ENCODE data around the gene PITPNB. TPM values are rescaled to one million over a fixed set of nuclear protein-coding genes. Genes with fewer than 3 reads are reported as not detected.
A peak's percentile ranks its signal among the peaks of the same experiment; 100 is the strongest.

PITPNB gene
- total and polyA plus RNA-seq, 2 of the 13 experiments (the other 11 are each of a cell fraction or from before 2014, with no cell fraction given), result 17.0 to 30.1 TPM

DNA sequence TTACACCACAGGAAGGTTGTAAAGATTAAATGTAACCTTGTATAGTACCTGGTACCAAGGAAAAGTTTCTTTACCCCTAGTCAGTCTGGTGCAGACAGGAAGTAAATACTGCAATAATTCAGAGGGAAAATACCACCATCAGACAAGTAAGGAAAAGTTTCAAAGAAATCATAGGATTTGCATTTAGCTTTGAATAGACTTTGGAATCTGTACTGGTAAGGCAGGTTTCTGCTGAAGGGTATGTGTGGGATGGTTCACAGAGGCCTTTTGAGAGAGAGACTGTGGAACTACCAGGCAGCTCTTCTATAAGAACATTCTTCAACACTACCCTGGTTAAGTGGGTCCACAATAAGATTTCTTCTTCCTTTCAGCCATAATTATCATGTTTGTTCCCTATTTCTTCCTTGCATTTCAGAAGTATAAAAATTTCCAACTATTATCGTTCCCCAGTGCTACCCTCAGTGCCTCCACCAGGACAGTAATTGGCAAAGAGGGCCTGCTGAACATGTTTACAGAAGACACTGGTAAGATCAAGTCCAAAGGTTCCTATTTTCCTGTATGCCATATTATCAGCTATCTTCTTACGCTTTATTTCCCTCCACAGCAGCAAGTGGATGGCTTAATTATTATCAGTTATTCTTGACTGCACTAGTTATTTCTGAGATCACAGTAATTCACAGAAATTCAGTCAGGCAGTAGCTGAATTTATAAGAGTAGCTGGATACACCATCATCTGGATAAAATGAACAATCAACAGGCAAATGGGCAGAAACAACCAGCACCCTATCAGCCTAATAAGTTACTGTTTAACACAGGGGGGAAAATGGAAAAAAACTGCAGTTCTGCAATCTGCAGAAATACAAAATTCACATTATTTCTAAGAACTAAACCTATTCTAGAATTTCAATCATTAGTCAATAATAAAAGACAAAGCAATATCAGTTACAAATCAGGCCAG is 48.5 kb downstream of the PITPNB start (continued):
- peak; percentile 60; the same call in 1 of the 2 replicates for TF ChIP-seq HNF4G (IDR thresholded peaks at IDR 0.05; ENCODE audit: borderline replicate concordance, low read depth, low read length)
- 0 out of 2 replicates have a peak, but pooled peaks have one; percentile 18 for TF ChIP-seq HNF4G (CRISPR knock-in tag; IDR thresholded peaks at IDR 0.05; ENCODE audit: borderline replicate concordance, low read depth)
- TF ChIP-seq ZNF543 (CRISPR knock-in tag; IDR thresholded peaks at IDR 0.05), result no peak
- TF ChIP-seq ZFP36 (IDR thresholded peaks at IDR 0.05; ENCODE audit: borderline replicate concordance, low read depth, low read length, partially characterized antibody), result no peak
- TF ChIP-seq RBFOX2 (IDR thresholded peaks at IDR 0.05; ENCODE audit: low read depth, low read length), result peak; percentile 61
- TF ChIP-seq, protein P1, sequence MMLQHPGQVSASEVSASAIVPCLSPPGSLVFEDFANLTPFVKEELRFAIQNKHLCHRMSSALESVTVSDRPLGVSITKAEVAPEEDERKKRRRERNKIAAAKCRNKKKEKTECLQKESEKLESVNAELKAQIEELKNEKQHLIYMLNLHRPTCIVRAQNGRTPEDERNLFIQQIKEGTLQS (CRISPR knock-in tag; IDR thresholded peaks at IDR 0.05), result no peak
- no peak for TF ChIP-seq TOE1 (CRISPR knock-in tag; IDR thresholded peaks at IDR 0.05)
- peak; percentile 23; the same call in 1 of the 2 replicates for TF ChIP-seq MIXL1 (CRISPR knock-in tag; IDR thresholded peaks at IDR 0.05)
- no peak for TF ChIP-seq ZFY (CRISPR knock-in tag; IDR thresholded peaks at IDR 0.05)
- TF ChIP-seq, protein P2, sequence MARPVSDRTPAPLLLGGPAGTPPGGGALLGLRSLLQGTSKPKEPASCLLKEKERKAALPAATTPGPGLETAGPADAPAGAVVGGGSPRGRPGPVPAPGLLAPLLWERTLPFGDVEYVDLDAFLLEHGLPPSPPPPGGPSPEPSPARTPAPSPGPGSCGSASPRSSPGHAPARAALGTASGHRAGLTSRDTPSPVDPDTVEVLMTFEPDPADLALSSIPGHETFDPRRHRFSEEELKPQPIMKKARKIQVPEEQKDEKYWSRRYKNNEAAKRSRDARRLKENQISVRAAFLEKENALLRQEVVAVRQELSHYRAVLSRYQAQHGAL (CRISPR knock-in tag; IDR thresholded peaks at IDR 0.05; ENCODE audit: not compliant biosample characterization), result no peak
- TF ChIP-seq, protein P3, sequence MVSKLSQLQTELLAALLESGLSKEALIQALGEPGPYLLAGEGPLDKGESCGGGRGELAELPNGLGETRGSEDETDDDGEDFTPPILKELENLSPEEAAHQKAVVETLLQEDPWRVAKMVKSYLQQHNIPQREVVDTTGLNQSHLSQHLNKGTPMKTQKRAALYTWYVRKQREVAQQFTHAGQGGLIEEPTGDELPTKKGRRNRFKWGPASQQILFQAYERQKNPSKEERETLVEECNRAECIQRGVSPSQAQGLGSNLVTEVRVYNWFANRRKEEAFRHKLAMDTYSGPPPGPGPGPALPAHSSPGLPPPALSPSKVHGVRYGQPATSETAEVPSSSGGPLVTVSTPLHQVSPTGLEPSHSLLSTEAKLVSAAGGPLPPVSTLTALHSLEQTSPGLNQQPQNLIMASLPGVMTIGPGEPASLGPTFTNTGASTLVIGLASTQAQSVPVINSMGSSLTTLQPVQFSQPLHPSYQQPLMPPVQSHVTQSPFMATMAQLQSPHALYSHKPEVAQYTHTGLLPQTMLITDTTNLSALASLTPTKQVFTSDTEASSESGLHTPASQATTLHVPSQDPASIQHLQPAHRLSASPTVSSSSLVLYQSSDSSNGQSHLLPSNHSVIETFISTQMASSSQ (IDR thresholded peaks at IDR 0.05; ENCODE audit: low read depth), result no peak; the same call in 1 of the 2 replicates
- TF ChIP-seq, protein P3 (CRISPR knock-in tag; IDR thresholded peaks at IDR 0.05; ENCODE audit: borderline replicate concordance), result peak; percentile 71; the same call in 1 of the 2 replicates
- TF ChIP-seq NCOA2 (CRISPR knock-in tag; IDR thresholded peaks at IDR 0.05), result peak; percentile 31; the same call in 1 of the 2 replicates
- no peak for TF ChIP-seq ZNF121 (CRISPR knock-in tag; IDR thresholded peaks at IDR 0.05)
- TF ChIP-seq HNRNPLL (IDR thresholded peaks at IDR 0.05; ENCODE audit: low read depth, low read length, poor library complexity, severe bottlenecking), result no peak
- TF ChIP-seq NFKB2 (CRISPR knock-in tag; IDR thresholded peaks at IDR 0.05; ENCODE audit: borderline replicate concordance), result no peak
- no peak for TF ChIP-seq KDM1A (CRISPR knock-in tag; IDR thresholded peaks at IDR 0.05)
- TF ChIP-seq RXRA (CRISPR knock-in tag; IDR thresholded peaks at IDR 0.05), result no peak
- TF ChIP-seq SATB2 (CRISPR knock-in tag; IDR thresholded peaks at IDR 0.05), result no peak
- TF ChIP-seq CCAR2 (optimal IDR thresholded peaks at IDR 0.05; ENCODE audit: low read depth, low read length), result no peak
- no peak for TF ChIP-seq FOXA1 (IDR thresholded peaks at IDR 0.05)
- peak; percentile 74 for TF ChIP-seq FOXA1 (CRISPR knock-in tag; IDR thresholded peaks at IDR 0.05)
- TF ChIP-seq ZNF672 (CRISPR knock-in tag; IDR thresholded peaks at IDR 0.05), result no peak
- TF ChIP-seq, protein P4, sequence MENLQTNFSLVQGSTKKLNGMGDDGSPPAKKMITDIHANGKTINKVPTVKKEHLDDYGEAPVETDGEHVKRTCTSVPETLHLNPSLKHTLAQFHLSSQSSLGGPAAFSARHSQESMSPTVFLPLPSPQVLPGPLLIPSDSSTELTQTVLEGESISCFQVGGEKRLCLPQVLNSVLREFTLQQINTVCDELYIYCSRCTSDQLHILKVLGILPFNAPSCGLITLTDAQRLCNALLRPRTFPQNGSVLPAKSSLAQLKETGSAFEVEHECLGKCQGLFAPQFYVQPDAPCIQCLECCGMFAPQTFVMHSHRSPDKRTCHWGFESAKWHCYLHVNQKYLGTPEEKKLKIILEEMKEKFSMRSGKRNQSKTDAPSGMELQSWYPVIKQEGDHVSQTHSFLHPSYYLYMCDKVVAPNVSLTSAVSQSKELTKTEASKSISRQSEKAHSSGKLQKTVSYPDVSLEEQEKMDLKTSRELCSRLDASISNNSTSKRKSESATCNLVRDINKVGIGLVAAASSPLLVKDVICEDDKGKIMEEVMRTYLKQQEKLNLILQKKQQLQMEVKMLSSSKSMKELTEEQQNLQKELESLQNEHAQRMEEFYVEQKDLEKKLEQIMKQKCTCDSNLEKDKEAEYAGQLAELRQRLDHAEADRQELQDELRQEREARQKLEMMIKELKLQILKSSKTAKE (CRISPR knock-in tag; IDR thresholded peaks at IDR 0.05; ENCODE audit: borderline replicate concordance), result no peak
